GM10248 (cell line): ENCODE measurements around the gene RYK.

Experiments
- CTCF ChIA-PET: fragments of 300-600 bp; sonication (Branson Sonifier 250); formaldehyde crosslinking; extraction: SDS; loops from one replicate; lab custom pipeline; 2021; ENCODE audit warnings: antibody characterized with exemption; lab: Yijun Ruan, JAX
- POLR2A ChIA-PET: fragments of 350-650 bp; sonication (Branson Sonifier 250); formaldehyde crosslinking; extraction: SDS; loops from one replicate; lab custom pipeline; 2020; ENCODE audit warnings: antibody characterized with exemption; lab: Yijun Ruan, JAX
- DNase-seq: peaks from one replicate; pipeline ENCODE4 v3.0.0; 2012; ENCODE audit errors: extremely low spot score
- CTCF ChIP-seq: IDR thresholded peaks from 2 replicates; pipeline ENCODE4 v1.5.1; 2012; ENCODE audit warnings: mild to moderate bottlenecking, low read depth; ENCODE audit errors: extremely low read depth, missing control alignments, control extremely low read depth

The RYK gene

GRCh38 chr3:134199240-134199639 lies 51.4 kb downstream of the RYK start:
- TF ChIP-seq CTCF: no peak
- CTCF ChIA-PET: interaction anchor here (0.9 to 8.7 kb wide), 12 partner anchors 9 to 281 kb away, joined by 3 to 92 read pairs (median 5); no protein-coding TSS in a partner anchor
- DNase-seq: no peak
- POLR2A ChIA-PET: no interaction called here

GRCh38 chr3:134198414-134198813 lies 52.2 kb downstream of the RYK start:
- CTCF ChIA-PET: interaction anchor here (0.6 to 8.7 kb wide), 14 partner anchors 9 to 289 kb away, joined by 3 to 92 read pairs (median 4); no protein-coding TSS in a partner anchor
- TF ChIP-seq CTCF: no peak
- no peak for DNase-seq
- POLR2A ChIA-PET: no interaction called here

GRCh38 chr3:134197681-134198261 lies 52.9 kb downstream of the RYK start:
- DNase-seq: peak; percentile 63
- TF ChIP-seq CTCF: peak; percentile 72
- ChIA-PET POLR2A (no interaction called here), CTCF (interaction anchor here (0.6 to 8.7 kb wide), 17 partner anchors 7 to 290 kb away, joined by 3 to 92 read pairs (median 4); no protein-coding TSS in a partner anchor)

GRCh38 chr3:134194247-134194646 lies 56.4 kb downstream of the RYK start:
- ChIA-PET CTCF (interaction anchor here (1.1 to 4.0 kb wide), 5 partner anchors 13 to 283 kb away, joined by 3 to 21 read pairs (median 3); no protein-coding TSS in a partner anchor), POLR2A (no interaction called here)
- TF ChIP-seq CTCF: no peak
- DNase-seq: no peak

GRCh38 chr3:134190250-134190649 lies 60.4 kb downstream of the RYK start:
- no peak for TF ChIP-seq CTCF
- ChIA-PET CTCF (interaction anchor here (1.0 to 2.2 kb wide), 3 partner anchors 9 to 23 kb away, joined by 3 to 7 read pairs (median 5); no protein-coding TSS in a partner anchor), POLR2A (no interaction called here)
- no peak for DNase-seq

GRCh38 chr3:134189849-134190248 lies 60.8 kb downstream of the RYK start:
- ChIA-PET POLR2A (no interaction called here), CTCF (interaction anchor here (1.0 to 2.2 kb wide), 3 partner anchors 10 to 23 kb away, joined by 3 to 7 read pairs (median 5); no protein-coding TSS in a partner anchor)
- no peak for TF ChIP-seq CTCF

More at GRCh38 chr3:134189849-134190248, 60.8 kb downstream of the RYK start:
- no peak for DNase-seq
